HepG2 (cell line): ENCODE results near the gene GNG7. TPM values are rescaled to one million over a fixed set of nuclear protein-coding genes. Genes with fewer than 3 reads are reported as not detected.

ENCODE experiments used
- ATF3 ChIP-seq: sonication (generic); formaldehyde crosslinking; IDR thresholded peaks from 2 replicates; pipeline ENCODE4 v1.4.0; 2020; ENCODE audit warnings: missing genetic modification reagents
- CENPT ChIP-seq: sonication (generic); formaldehyde crosslinking; IDR thresholded peaks from 2 replicates; pipeline ENCODE4 v1.8.0; 2022; ENCODE audit warnings: low read depth, mild to moderate bottlenecking, moderate library complexity, missing genetic modification reagents
- E2F1 ChIP-seq: sonication (generic); formaldehyde crosslinking; IDR thresholded peaks from 2 replicates; pipeline ENCODE4 v1.5.0; 2020; ENCODE audit warnings: missing genetic modification reagents
- FLYWCH1 ChIP-seq: sonication (generic); formaldehyde crosslinking; IDR thresholded peaks from 2 replicates; pipeline ENCODE4 v1.8.1; 2023; ENCODE audit warnings: mild to moderate bottlenecking, missing genetic modification reagents
- GATA4 ChIP-seq: sonication (generic); IDR thresholded peaks from 2 replicates; pipeline ENCODE4 v1.6.1; 2016; ENCODE audit warnings: antibody characterized with exemption, low read depth, borderline replicate concordance
- HIVEP1 ChIP-seq: sonication (generic); formaldehyde crosslinking; IDR thresholded peaks from 2 replicates; pipeline ENCODE4 v1.4.0; 2020; ENCODE audit warnings: mild to moderate bottlenecking, missing genetic modification reagents
- HNRNPL ChIP-seq: fragments of 200-400 bp; formaldehyde crosslinking; IDR thresholded peaks from 2 replicates; pipeline ENCODE4 v1.6.1; 2017; ENCODE audit warnings: mild to moderate bottlenecking, low read depth, low read length
- KDM5B ChIP-seq: sonication (generic); formaldehyde crosslinking; IDR thresholded peaks from 2 replicates; pipeline ENCODE4 v1.4.0; 2020; ENCODE audit warnings: missing genetic modification reagents, mild to moderate bottlenecking, borderline replicate concordance
- PPARG ChIP-seq: conservative IDR thresholded peaks from 2 replicates; pipeline ENCODE4 v1.6.1; 2016; ENCODE audit warnings: missing biosample characterization, missing genetic modification reagents
- RNF2 ChIP-seq: fragments of 450-650 bp; conservative IDR thresholded peaks from 2 replicates; pipeline ENCODE4 v1.6.1; 2016; ENCODE audit warnings: low read depth
- SATB2 ChIP-seq: sonication (generic); formaldehyde crosslinking; IDR thresholded peaks from 2 replicates; pipeline ENCODE4 v1.5.0; 2020; ENCODE audit warnings: missing genetic modification reagents
- SNAI1 ChIP-seq: sonication (generic); formaldehyde crosslinking; IDR thresholded peaks from 2 replicates; pipeline ENCODE4 v1.5.0; 2020; ENCODE audit warnings: mild to moderate bottlenecking, missing genetic modification reagents, borderline replicate concordance
- SPEN ChIP-seq: sonication (generic); formaldehyde crosslinking; IDR thresholded peaks from 2 replicates; pipeline ENCODE4 v1.5.1; 2020; ENCODE audit warnings: low read depth, mild to moderate bottlenecking, missing genetic modification reagents
- TEF ChIP-seq: sonication (generic); formaldehyde crosslinking; IDR thresholded peaks from 2 replicates; pipeline ENCODE4 v1.5.0; 2020; ENCODE audit warnings: missing genetic modification reagents
- ZFP36L2 ChIP-seq: sonication (generic); formaldehyde crosslinking; IDR thresholded peaks from 2 replicates; pipeline ENCODE4 v1.4.0; 2020; ENCODE audit warnings: missing genetic modification reagents
- ZFYVE20 ChIP-seq: sonication (generic); formaldehyde crosslinking; IDR thresholded peaks from 2 replicates; pipeline ENCODE4 v1.8.0; 2023; ENCODE audit warnings: low read depth, mild to moderate bottlenecking, moderate library complexity, missing genetic modification reagents, borderline replicate concordance
- ZNF20 ChIP-seq: sonication (generic); formaldehyde crosslinking; IDR thresholded peaks from 2 replicates; pipeline ENCODE4 v1.4.0; 2020; ENCODE audit warnings: mild to moderate bottlenecking, moderate library complexity, missing genetic modification reagents
- ZNF230 ChIP-seq: sonication (generic); formaldehyde crosslinking; IDR thresholded peaks from 2 replicates; pipeline ENCODE4 v1.4.0; 2020; ENCODE audit warnings: mild to moderate bottlenecking, missing genetic modification reagents
- ZNF329 ChIP-seq: sonication (generic); formaldehyde crosslinking; IDR thresholded peaks from 2 replicates; pipeline ENCODE4 v1.9.0; 2021; ENCODE audit warnings: low read depth, mild to moderate bottlenecking, missing genetic modification reagents
- ZNF362 ChIP-seq: sonication (generic); formaldehyde crosslinking; IDR thresholded peaks from 2 replicates; pipeline ENCODE4 v1.4.0; 2020; ENCODE audit warnings: missing genetic modification reagents, mild to moderate bottlenecking, borderline replicate concordance
- ZNF512B ChIP-seq: sonication (generic); formaldehyde crosslinking; IDR thresholded peaks from 2 replicates; pipeline ENCODE4 v1.5.1; 2020; ENCODE audit warnings: missing genetic modification reagents, mild to moderate bottlenecking, borderline replicate concordance
- ZNF788 ChIP-seq: sonication (generic); formaldehyde crosslinking; IDR thresholded peaks from 2 replicates; pipeline ENCODE4 v1.5.0; 2020; ENCODE audit warnings: mild to moderate bottlenecking, missing genetic modification reagents, borderline replicate concordance
- ZNF839 ChIP-seq: sonication (generic); formaldehyde crosslinking; IDR thresholded peaks from 2 replicates; pipeline ENCODE4 v1.4.0; 2020; ENCODE audit warnings: missing genetic modification reagents, mild to moderate bottlenecking, borderline replicate concordance
- ZNF879 ChIP-seq: sonication (generic); formaldehyde crosslinking; IDR thresholded peaks from 2 replicates; pipeline ENCODE4 v1.8.1; 2023; ENCODE audit warnings: missing genetic modification reagents
- polyA plus RNA-seq, 8 experiments: library from polyadenylated mRNA; depleted of rRNA in 3 of 8; stranded (reverse) in 7 of 8; unstranded in 1 of 8; fragments of >200 nt; fragmentation: Illumina TruSeq in 4 of 8; extraction: Trizol in 4 of 8; gene quantifications; 2 replicates each; pipeline versions ENCODE4 v1.2.1 to v1.2.3, GENCODE V29; 2011 to 2016; ENCODE audit warnings: low read depth in 4 of 8, missing spikeins in 1 of 8, mixed read lengths in 1 of 8; ENCODE audit not compliant: insufficient read depth in 1 of 8
- total RNA-seq, 5 experiments: library from RNA; depleted of rRNA; stranded (reverse); fragments of >200 nt; fragmentation: Illumina TruSeq; extraction: Trizol; gene quantifications; 2 replicates each; pipeline ENCODE4 v1.2.3, GENCODE V29; 2016; ENCODE audit warnings: low read depth in 1 of 5

The GNG7 gene
- total and polyA plus RNA-seq, 2 of the 13 experiments (the other 11 are each of a cell fraction or from before 2014, with no cell fraction given): 1.4 to 3.3 TPM

GRCh38 chr19:2575734-2576481 is 126.6 kb downstream of the GNG7 start (continued):
- TF ChIP-seq SPEN (CRISPR knock-in tag) (peak; percentile 75; the same call in 1 of the 2 replicates), ZNF512B (0 out of 2 replicates have a peak, but pooled peaks have one; percentile 64), E2F1 (no peak), KDM5B (CRISPR knock-in tag) (peak; percentile 84; the same call in 1 of the 2 replicates), ZNF329 (CRISPR knock-in tag) (no peak), ZNF879 (CRISPR knock-in tag) (no peak), ZNF788 (CRISPR knock-in tag) (peak; percentile 85; the same call in 1 of the 2 replicates), ATF3 (CRISPR knock-in tag) (no peak), SNAI1 (no peak), CENPT (no peak), ZNF230 (CRISPR knock-in tag) (peak; percentile 93), HIVEP1 (CRISPR knock-in tag) (peak; percentile 53; the same call in 1 of the 2 replicates), RNF2 (peak; percentile 97), GATA4 (no peak), TEF (CRISPR knock-in tag) (no peak), PPARG (CRISPR knock-in tag) (no peak), ZNF362 (CRISPR knock-in tag) (peak; percentile 69; the same call in 1 of the 2 replicates), FLYWCH1 (CRISPR knock-in tag) (no peak), ZFP36L2 (CRISPR knock-in tag) (no peak), SATB2 (CRISPR knock-in tag) (no peak), ZFYVE20 (no peak), ZNF20 (no peak), HNRNPL (peak; percentile 76; the same call in 1 of the 2 replicates), ZNF839 (CRISPR knock-in tag) (0 out of 2 replicates have a peak, but pooled peaks have one; percentile 59)
